T follicular helper cell (primary cell): ENCODE results near the gene COLGALT1.
"Not testable (repeated sequence)": the region's sequence is repeated elsewhere in the genome, so short reads cannot be mapped to it uniquely, and the experiment has no call there.

ENCODE experiments used
- DNase-seq: peaks from one replicate; pipeline ENCODE4 v3.0.0-alpha.2; 2020; ENCODE audit warnings: low read depth

The COLGALT1 gene

DNA sequence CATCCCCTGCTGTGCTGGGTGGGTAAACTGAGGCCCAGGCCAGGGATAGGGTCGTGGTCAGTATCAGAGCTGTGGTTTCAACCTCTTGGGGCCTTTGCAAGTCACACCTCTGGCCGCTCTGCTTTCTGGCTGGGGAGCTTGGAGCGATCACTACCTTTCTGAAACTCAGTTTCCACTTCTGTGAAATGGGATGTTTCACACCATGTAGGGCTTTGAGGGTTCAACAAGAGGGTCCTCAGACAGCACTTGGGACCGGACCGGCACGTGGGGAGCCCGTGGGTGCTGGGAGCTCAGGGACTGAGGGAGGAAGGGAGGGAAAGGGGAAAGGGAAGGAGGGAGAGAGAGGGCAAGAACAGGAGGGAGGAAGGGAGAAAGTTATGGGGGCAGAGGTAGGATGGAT, 22.9 kb upstream of the COLGALT1 start:
- DNase-seq, result no peak

DNA sequence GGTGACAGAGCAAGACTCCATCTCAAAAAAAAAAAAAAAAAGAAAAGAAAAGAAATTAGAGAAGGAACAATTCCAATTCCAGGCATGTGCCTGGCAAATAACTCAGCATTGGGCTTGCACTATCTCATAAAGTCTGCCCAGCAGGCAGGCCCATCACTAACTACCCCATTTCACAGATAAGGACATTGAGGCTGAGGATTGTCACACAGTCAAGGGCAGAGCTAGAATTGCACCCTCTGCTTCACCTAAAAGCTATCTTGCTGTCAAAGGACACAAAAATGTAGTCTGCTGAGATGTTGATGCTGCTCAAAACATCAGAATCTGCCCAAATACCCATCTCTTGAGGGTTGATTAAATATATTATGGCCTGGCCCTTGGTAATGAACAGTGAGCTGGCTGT, 20.7 kb upstream of the COLGALT1 start:
- DNase-seq, result no peak

- DNase-seq, result no peak
Measured at GRCh38 chr19:17536955-17537354, 18.5 kb upstream of the COLGALT1 start.

GRCh38 chr19:17538684-17539237, 16.7 kb upstream of the COLGALT1 start:
- no peak for DNase-seq

- peak; percentile 96 for DNase-seq
Measured at GRCh38 chr19:17539238-17540117, 16.0 kb upstream of the COLGALT1 start.

- no peak for DNase-seq
Measured at GRCh38 chr19:17540174-17540573, 15.3 kb upstream of the COLGALT1 start.

GRCh38 chr19:17541184-17541759, 14.2 kb upstream of the COLGALT1 start:
- DNase-seq, result no peak

DNA sequence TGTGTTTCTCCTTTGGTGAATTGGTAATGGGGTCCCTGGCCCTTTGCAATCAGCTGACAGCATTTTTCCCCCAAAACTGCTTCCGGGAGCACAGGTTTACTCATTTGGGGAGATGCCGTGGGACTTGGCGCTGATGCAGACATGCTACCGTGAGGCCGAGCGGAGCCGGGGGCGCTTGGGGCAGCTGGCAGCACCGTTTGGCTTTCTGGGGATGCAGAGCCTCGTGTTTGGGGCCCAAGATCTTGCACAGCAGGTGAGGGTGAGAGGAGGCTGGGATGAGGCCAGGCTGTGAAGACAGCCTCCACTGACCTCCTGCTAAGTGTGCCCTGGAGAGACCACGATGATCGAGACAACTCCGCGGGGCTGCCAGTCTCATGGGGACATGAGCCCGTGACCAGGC, 13.4 kb upstream of the COLGALT1 start:
- DNase-seq, result no peak

- DNase-seq, result no peak
Measured at GRCh38 chr19:17542793-17543582, 12.5 kb upstream of the COLGALT1 start.

DNA sequence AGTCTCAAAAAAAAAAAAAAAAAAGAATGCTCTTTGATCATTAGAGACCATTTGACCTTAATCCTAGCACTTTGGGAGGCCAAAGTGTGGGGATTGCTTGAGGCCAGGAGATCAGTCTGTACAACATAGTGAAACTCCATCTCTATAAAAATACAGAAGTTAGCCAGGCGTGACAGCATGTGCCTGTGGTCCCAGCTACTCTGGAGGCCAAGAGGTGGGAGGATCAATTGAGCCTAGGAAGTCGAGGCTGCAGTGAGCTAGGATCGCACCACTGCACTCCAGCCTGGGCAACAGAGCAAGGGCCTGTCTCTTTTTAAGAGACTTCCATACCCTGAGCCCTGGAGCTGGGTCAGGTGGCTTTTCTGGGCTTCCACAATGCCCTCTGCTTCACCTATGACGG, 11.5 kb upstream of the COLGALT1 start:
- no peak for DNase-seq

GRCh38 chr19:17544418-17544817, 11.0 kb upstream of the COLGALT1 start:
- no peak for DNase-seq

GRCh38 chr19:17548145-17548544, 7.3 kb upstream of the COLGALT1 start:
- no peak for DNase-seq

GRCh38 chr19:17549085-17549740, 6.2 kb upstream of the COLGALT1 start:
- no peak for DNase-seq

- no peak for DNase-seq
Measured at GRCh38 chr19:17550076-17550667, 5.3 kb upstream of the COLGALT1 start.

DNA sequence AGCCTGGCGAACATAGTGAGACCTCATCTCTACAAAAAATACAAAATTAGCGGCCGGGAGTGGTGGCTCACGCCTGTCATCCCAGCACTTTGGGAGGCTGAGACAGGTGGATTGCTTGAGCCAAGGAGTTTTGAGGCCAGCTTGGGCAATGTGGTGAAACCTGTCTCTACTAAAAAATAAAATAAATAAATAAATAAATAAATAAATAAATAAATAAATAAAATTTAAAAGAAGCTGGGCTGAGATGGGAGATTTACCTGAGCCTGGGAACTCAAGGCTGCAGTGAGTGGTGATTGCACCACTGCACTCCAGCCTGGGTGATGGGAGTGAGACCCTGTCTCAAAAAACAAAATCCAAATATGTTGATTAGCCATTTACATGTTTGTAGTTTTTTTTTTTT, 2.7 kb upstream of the COLGALT1 start:
- not testable (repeated sequence) for DNase-seq

GRCh38 chr19:17553256-17553655, 2.2 kb upstream of the COLGALT1 start:
- no peak for DNase-seq

GRCh38 chr19:17554968-17555479, 425 bp upstream of the COLGALT1 start:
- DNase-seq, result no peak

- no peak for DNase-seq
Measured at GRCh38 chr19:17555929-17556813, 722 bp downstream of the COLGALT1 start.

DNA sequence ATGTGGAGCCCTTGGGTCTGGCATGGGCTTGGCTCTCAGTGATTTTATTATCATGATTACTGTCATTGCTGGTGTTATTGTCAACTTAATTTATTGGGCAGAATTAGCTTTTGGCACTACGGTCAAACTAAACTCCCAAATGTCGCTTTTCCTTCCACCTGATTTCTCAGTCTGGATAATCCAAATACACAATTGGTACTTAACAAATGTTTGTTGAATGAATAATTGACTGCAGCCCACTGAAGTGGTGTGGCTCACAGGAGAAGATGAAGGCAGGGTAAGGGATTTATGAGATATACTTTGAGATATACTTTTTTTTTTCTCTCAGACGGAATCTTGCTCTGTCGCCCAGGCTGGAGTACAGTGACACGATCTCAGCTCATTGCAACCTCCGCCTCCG, 1.5 kb downstream of the COLGALT1 start:
- no peak for DNase-seq

GRCh38 chr19:17557466-17557865, 2.0 kb downstream of the COLGALT1 start:
- no peak for DNase-seq
